HepG2 (cell line): ENCODE data around the gene HUNK. TPM values are rescaled to one million over a fixed set of nuclear protein-coding genes. Genes with fewer than 3 reads are reported as not detected.

ENCODE experiments used
- ATAC-seq: fragments of 200-7000 bp; cut with Tn5 transposase; 3 replicates; pipeline ENCODE4 v1.9.1; 2020; ENCODE audit warnings: mild to moderate bottlenecking, moderate library complexity
- BruUV-seq: library from RNA; stranded (reverse); fragments of 400-500 nt; replicated peaks from 2 replicates; lab custom pipeline; 2021; lab: Mats Ljungman, UMichigan
- CTCF ChIA-PET: fragments of 300-600 bp; formaldehyde crosslinking; extraction: SDS; loops from one replicate; lab custom pipeline; 2021; ENCODE audit warnings: low total read pairs, inconsistent platforms, low intra/inter-chr PET ratio; lab: Yijun Ruan, JAX
- POLR2A ChIA-PET: fragments of 350-600 bp; sonication (Branson Sonifier 250); formaldehyde crosslinking; loops from one replicate; lab custom pipeline; 2020; ENCODE audit warnings: antibody characterized with exemption, inconsistent platforms; lab: Yijun Ruan, JAX
- DNase-seq: peaks from one replicate; pipeline ENCODE4 v3.0.0-alpha.2; 2015; ENCODE audit warnings: low spot score
- FAIRE-seq: peaks from 3 replicates; lab custom pipeline; 2011; peaks lifted over from hg19 to GRCh38; lab: Jason Lieb, UNC
- H2AFZ ChIP-seq: one replicate; pipeline ENCODE4 v1.6.1; 2011; ENCODE audit warnings: low read length, inconsistent platforms
- H3K27ac ChIP-seq: fragments of 300-600 bp; 3 replicates; pipeline ENCODE4 v1.8.0; 2011; ENCODE audit warnings: mixed run types, mild to moderate bottlenecking, mixed read lengths, low read length, inconsistent platforms; ENCODE audit not compliant: insufficient read depth; ENCODE audit errors: extremely low read length
- H3K27me3 ChIP-seq, 2 experiments: fragments of 200-600 bp in 1 of 2; 2 replicates in 1 of 2; 3 replicates in 1 of 2; pipeline versions ENCODE4 v1.6.0 to v1.8.0; 2011; ENCODE audit warnings: low read length in 2 of 2, mild to moderate bottlenecking in 2 of 2, moderate library complexity in 2 of 2, inconsistent platforms in 1 of 2; ENCODE audit not compliant: insufficient read depth in 2 of 2, control insufficient read depth in 1 of 2
- H3K36me3 ChIP-seq, 2 experiments: fragments of 200-600 bp in 1 of 2; replicated peaks in 1 of 2; 2 replicates in 1 of 2; 3 replicates in 1 of 2; pipeline versions ENCODE4 v1.5.1 to v1.8.0; 2011; ENCODE audit warnings: low read length in 2 of 2, inconsistent platforms in 1 of 2; ENCODE audit not compliant: insufficient read depth in 2 of 2, control insufficient read depth in 1 of 2
- H3K4me1 ChIP-seq: 2 replicates; pipeline ENCODE4 v1.5.1; 2012; ENCODE audit warnings: low read length, inconsistent platforms; ENCODE audit not compliant: insufficient read depth
- H3K4me2 ChIP-seq: 2 replicates; pipeline ENCODE4 v1.6.0; 2011; ENCODE audit warnings: low read depth, low read length, inconsistent platforms
- H3K4me3 ChIP-seq, 3 experiments: fragments of 200-600 bp in 1 of 3; sonication (generic), shearing (Covaris generic) in 1 of 3; replicated peaks in 1 of 3; 2 replicates each; pipeline ENCODE4 v1.5.1; 2011 to 2016; ENCODE audit warnings: low read length in 3 of 3, inconsistent platforms in 2 of 3, low read depth in 2 of 3, mild to moderate bottlenecking in 2 of 3, control low read depth in 1 of 3, mixed read lengths in 1 of 3; ENCODE audit not compliant: insufficient read depth in 1 of 3
- H3K79me2 ChIP-seq: one replicate; pipeline ENCODE4 v1.6.1; 2011; ENCODE audit warnings: low read length, inconsistent platforms; ENCODE audit not compliant: insufficient read depth
- H3K9ac ChIP-seq: 2 replicates; pipeline ENCODE4 v1.6.0; 2011; ENCODE audit warnings: mild to moderate bottlenecking, low read depth, low read length, inconsistent platforms; ENCODE audit not compliant: insufficient read depth
- H3K9me3 ChIP-seq: 2 replicates; pipeline ENCODE4 v1.5.1; 2012; ENCODE audit warnings: mild to moderate bottlenecking, low read length
- H4K20me1 ChIP-seq: 2 replicates; pipeline ENCODE4 v1.6.0; 2011; ENCODE audit warnings: inconsistent platforms, mild to moderate bottlenecking, low read length, moderate library complexity; ENCODE audit not compliant: insufficient read depth
- CC2D1A ChIP-seq: sonication (generic); formaldehyde crosslinking; IDR thresholded peaks from 2 replicates; pipeline ENCODE4 v1.8.1; 2023; ENCODE audit warnings: mild to moderate bottlenecking, missing genetic modification reagents
- JUND ChIP-seq: sonication (generic); formaldehyde crosslinking; IDR thresholded peaks from 2 replicates; pipeline ENCODE4 v1.8.0; 2022; ENCODE audit warnings: mild to moderate bottlenecking, missing genetic modification reagents
- ZFP36 ChIP-seq: fragments of 150-350 bp; IDR thresholded peaks from 2 replicates; pipeline ENCODE4 v1.6.1; 2018; ENCODE audit warnings: borderline replicate concordance, low read length, low read depth; ENCODE audit not compliant: partially characterized antibody
- ZFP37 ChIP-seq: sonication (generic); formaldehyde crosslinking; IDR thresholded peaks from 2 replicates; pipeline ENCODE4 v1.4.0; 2020; ENCODE audit warnings: missing genetic modification reagents, borderline replicate concordance
- ZFX ChIP-seq: sonication (generic); formaldehyde crosslinking; IDR thresholded peaks from 2 replicates; pipeline ENCODE4 v1.4.0; 2020; ENCODE audit warnings: mild to moderate bottlenecking, low read depth, missing genetic modification reagents, moderate library complexity
- ZNF292 ChIP-seq: sonication (generic); formaldehyde crosslinking; IDR thresholded peaks from 2 replicates; pipeline ENCODE4 v1.8.1; 2022; ENCODE audit warnings: mild to moderate bottlenecking, low read depth, missing genetic modification reagents, borderline replicate concordance
- ZNF441 ChIP-seq: sonication (generic); formaldehyde crosslinking; IDR thresholded peaks from 2 replicates; pipeline ENCODE4 v1.7.0; 2021; ENCODE audit warnings: missing genetic modification reagents, borderline replicate concordance
- ZNF577 ChIP-seq: sonication (generic); formaldehyde crosslinking; IDR thresholded peaks from 2 replicates; pipeline ENCODE4 v1.4.0; 2020; ENCODE audit warnings: mild to moderate bottlenecking, low read depth, missing genetic modification reagents, borderline replicate concordance
- ZNF747 ChIP-seq: sonication (generic); formaldehyde crosslinking; IDR thresholded peaks from 2 replicates; pipeline ENCODE4 v1.8.1; 2023; ENCODE audit warnings: missing genetic modification reagents, mild to moderate bottlenecking, borderline replicate concordance
- WGBS: methylation state at CpG from one replicate; pipeline ENCODE4 v1.1.6; 2017; ENCODE audit warnings: low lambda C conversion rate; 5-methylcytosine and 5-hydroxymethylcytosine counted together
- in situ Hi-C: cut with HindIII; loops from 2 replicates; pipeline ENCODE4 v1.10.0; 2017; ENCODE audit warnings: low pct_unique_long_range_greater_than_20kb; ENCODE audit not compliant: extremely low pct_ligation_motif_present
- intact Hi-C: fragments of 100-400 bp; cut with micrococcal nuclease; formaldehyde crosslinking; loops from one replicate; pipeline ENCODE4 v1.10.0; 2022; ENCODE audit not compliant: unreplicated experiment
- polyA plus RNA-seq, 8 experiments: library from polyadenylated mRNA; depleted of rRNA in 3 of 8; stranded (reverse) in 7 of 8; unstranded in 1 of 8; fragments of >200 nt; fragmentation: Illumina TruSeq in 4 of 8; extraction: Trizol in 4 of 8; gene quantifications; 2 replicates each; pipeline versions ENCODE4 v1.2.1 to v1.2.3, GENCODE V29; 2011 to 2016; ENCODE audit warnings: low read depth in 4 of 8, missing spikeins in 1 of 8, mixed read lengths in 1 of 8; ENCODE audit not compliant: insufficient read depth in 1 of 8
- total RNA-seq, 5 experiments: library from RNA; depleted of rRNA; stranded (reverse); fragments of >200 nt; fragmentation: Illumina TruSeq; extraction: Trizol; gene quantifications; 2 replicates each; pipeline ENCODE4 v1.2.3, GENCODE V29; 2016; ENCODE audit warnings: low read depth in 1 of 5
- TF ChIP-seq, protein P1 (sequence below), 2 experiments: fragments of 450-650 bp in 1 of 2; sonication (generic) in 1 of 2; formaldehyde crosslinking in 1 of 2; IDR thresholded peaks; 2 replicates each; pipeline versions ENCODE4 v1.6.1 to v1.8.0; 2016 to 2022; ENCODE audit warnings: antibody characterized with exemption in 1 of 2, mild to moderate bottlenecking in 1 of 2, missing genetic modification reagents in 1 of 2
- TF ChIP-seq, protein P2 (sequence below): IDR thresholded peaks from 2 replicates; pipeline ENCODE4 v1.6.1; 2018; ENCODE audit warnings: missing genetic modification reagents, mild to moderate bottlenecking, missing compliant biosample characterization
- TF ChIP-seq, protein P3 (sequence below): sonication (generic); formaldehyde crosslinking; IDR thresholded peaks from 2 replicates; pipeline ENCODE4 v1.9.0; 2021; ENCODE audit warnings: missing genetic modification reagents, borderline replicate concordance

Gene HUNK
- total and polyA plus RNA-seq, 2 of the 13 experiments (the other 11 are each of a cell fraction or from before 2014, with no cell fraction given), result 1.8 to 1.9 TPM

DNA sequence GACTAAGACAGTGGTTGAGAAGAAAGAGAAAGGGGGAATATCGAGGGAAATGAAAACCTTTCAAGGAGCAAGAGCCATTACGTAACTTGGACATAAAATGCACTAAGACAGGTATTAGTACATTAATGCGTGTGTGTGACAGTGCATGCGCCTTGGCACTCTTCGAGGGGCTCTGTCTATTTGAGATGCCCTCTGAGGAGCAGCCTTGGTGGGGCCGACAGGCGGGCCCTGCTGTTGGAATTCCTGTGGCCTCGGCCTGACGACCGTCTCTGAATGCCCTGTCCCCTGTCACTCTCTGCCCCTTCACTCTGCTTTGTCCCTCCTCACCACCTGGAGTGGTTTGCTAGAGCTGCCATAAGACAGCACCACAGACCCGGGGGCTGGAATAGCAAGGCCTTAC, 12.3 kb downstream of the HUNK start:
- H3K36me3 ChIP-seq, result no peaks in the 10 kb centered on the region; a peak in 1 of 5 replicates
- WGBS, result 95% methylated on average over 10 of the region's 11 CpGs
- no peak overlapping the region for H3K27ac ChIP-seq
- intact Hi-C loops (no loop called here), in situ Hi-C loops (no loop called here)
- ChIA-PET CTCF (no interaction called here), POLR2A (no interaction called here)
- peaks cover 50% of the 10 kb centered on the region for H3K4me1 ChIP-seq
- no peak overlapping the region for H3K9ac ChIP-seq
- FAIRE-seq, result no peak
- no peak overlapping the region for H2AFZ ChIP-seq
- no peak overlapping the region for H3K4me3 ChIP-seq
- no peaks in the 10 kb centered on the region for H4K20me1 ChIP-seq
- no peak for DNase-seq
- BruUV-seq, result no TSS peak
- no peaks in the 10 kb centered on the region for H3K27me3 ChIP-seq
- H3K9me3 ChIP-seq, result no peaks in the 10 kb centered on the region
- H3K79me2 ChIP-seq, result peaks cover 22% of the 10 kb centered on the region
- no peak for ATAC-seq
- no peak overlapping the region for H3K4me2 ChIP-seq
- TF ChIP-seq, protein P1, sequence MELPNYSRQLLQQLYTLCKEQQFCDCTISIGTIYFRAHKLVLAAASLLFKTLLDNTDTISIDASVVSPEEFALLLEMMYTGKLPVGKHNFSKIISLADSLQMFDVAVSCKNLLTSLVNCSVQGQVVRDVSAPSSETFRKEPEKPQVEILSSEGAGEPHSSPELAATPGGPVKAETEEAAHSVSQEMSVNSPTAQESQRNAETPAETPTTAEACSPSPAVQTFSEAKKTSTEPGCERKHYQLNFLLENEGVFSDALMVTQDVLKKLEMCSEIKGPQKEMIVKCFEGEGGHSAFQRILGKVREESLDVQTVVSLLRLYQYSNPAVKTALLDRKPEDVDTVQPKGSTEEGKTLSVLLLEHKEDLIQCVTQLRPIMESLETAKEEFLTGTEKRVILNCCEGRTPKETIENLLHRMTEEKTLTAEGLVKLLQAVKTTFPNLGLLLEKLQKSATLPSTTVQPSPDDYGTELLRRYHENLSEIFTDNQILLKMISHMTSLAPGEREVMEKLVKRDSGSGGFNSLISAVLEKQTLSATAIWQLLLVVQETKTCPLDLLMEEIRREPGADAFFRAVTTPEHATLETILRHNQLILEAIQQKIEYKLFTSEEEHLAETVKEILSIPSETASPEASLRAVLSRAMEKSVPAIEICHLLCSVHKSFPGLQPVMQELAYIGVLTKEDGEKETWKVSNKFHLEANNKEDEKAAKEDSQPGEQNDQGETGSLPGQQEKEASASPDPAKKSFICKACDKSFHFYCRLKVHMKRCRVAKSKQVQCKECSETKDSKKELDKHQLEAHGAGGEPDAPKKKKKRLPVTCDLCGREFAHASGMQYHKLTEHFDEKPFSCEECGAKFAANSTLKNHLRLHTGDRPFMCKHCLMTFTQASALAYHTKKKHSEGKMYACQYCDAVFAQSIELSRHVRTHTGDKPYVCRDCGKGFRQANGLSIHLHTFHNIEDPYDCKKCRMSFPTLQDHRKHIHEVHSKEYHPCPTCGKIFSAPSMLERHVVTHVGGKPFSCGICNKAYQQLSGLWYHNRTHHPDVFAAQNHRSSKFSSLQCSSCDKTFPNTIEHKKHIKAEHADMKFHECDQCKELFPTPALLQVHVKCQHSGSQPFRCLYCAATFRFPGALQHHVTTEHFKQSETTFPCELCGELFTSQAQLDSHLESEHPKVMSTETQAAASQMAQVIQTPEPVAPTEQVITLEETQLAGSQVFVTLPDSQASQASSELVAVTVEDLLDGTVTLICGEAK (IDR thresholded peaks at IDR 0.05), result no peak
- TF ChIP-seq, protein P1 (CRISPR knock-in tag; IDR thresholded peaks at IDR 0.05), result no peak
- TF ChIP-seq ZFP36 (no peak), ZNF292 (no peak), ZFP37 (CRISPR knock-in tag) (no peak), ZFX (no peak), JUND (CRISPR knock-in tag) (no peak), ZNF441 (CRISPR knock-in tag) (no peak), ZNF747 (CRISPR knock-in tag) (no peak), ZNF577 (CRISPR knock-in tag) (no peak), CC2D1A (CRISPR knock-in tag) (no peak)
- TF ChIP-seq, protein P2, sequence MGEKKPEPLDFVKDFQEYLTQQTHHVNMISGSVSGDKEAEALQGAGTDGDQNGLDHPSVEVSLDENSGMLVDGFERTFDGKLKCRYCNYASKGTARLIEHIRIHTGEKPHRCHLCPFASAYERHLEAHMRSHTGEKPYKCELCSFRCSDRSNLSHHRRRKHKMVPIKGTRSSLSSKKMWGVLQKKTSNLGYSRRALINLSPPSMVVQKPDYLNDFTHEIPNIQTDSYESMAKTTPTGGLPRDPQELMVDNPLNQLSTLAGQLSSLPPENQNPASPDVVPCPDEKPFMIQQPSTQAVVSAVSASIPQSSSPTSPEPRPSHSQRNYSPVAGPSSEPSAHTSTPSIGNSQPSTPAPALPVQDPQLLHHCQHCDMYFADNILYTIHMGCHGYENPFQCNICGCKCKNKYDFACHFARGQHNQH (CRISPR knock-in tag), result no peak
- TF ChIP-seq, protein P3, sequence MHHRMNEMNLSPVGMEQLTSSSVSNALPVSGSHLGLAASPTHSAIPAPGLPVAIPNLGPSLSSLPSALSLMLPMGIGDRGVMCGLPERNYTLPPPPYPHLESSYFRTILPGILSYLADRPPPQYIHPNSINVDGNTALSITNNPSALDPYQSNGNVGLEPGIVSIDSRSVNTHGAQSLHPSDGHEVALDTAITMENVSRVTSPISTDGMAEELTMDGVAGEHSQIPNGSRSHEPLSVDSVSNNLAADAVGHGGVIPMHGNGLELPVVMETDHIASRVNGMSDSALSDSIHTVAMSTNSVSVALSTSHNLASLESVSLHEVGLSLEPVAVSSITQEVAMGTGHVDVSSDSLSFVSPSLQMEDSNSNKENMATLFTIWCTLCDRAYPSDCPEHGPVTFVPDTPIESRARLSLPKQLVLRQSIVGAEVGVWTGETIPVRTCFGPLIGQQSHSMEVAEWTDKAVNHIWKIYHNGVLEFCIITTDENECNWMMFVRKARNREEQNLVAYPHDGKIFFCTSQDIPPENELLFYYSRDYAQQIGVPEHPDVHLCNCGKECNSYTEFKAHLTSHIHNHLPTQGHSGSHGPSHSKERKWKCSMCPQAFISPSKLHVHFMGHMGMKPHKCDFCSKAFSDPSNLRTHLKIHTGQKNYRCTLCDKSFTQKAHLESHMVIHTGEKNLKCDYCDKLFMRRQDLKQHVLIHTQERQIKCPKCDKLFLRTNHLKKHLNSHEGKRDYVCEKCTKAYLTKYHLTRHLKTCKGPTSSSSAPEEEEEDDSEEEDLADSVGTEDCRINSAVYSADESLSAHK (CRISPR knock-in tag), result no peak
